K562 (cell line): ENCODE measurements around the gene ANK3. TPM values are rescaled to one million over a fixed set of nuclear protein-coding genes. Genes with fewer than 3 reads are reported as not detected.

Source experiments
- AFF1 ChIP-seq, 2 experiments: fragments of 450-650 bp; IDR thresholded peaks; 2 replicates each; pipeline ENCODE4 v1.6.1; 2018; ENCODE audit warnings: mild to moderate bottlenecking in 2 of 2, low read depth in 1 of 2; ENCODE audit not compliant: partially characterized antibody in 2 of 2
- HINFP ChIP-seq: fragments of 450-650 bp; conservative IDR thresholded peaks from 2 replicates; pipeline ENCODE4 v1.6.1; 2016; ENCODE audit warnings: missing genetic modification characterization, low read depth, mild to moderate bottlenecking, control low read depth, missing compliant biosample characterization
- MAFK ChIP-seq: IDR thresholded peaks from 2 replicates; pipeline ENCODE4 v1.6.1; 2011; ENCODE audit warnings: low read length, improper control_type of control experiment
- NR2F6 ChIP-seq: fragments of 450-650 bp; formaldehyde crosslinking; IDR thresholded peaks from 2 replicates; pipeline ENCODE4 v1.4.0; 2020; ENCODE audit warnings: mild to moderate bottlenecking
- SREBF2 ChIP-seq: sonication (generic); formaldehyde crosslinking; IDR thresholded peaks from 2 replicates; pipeline ENCODE4 v1.4.0; 2020; ENCODE audit warnings: mild to moderate bottlenecking, missing genetic modification reagents
- TRIM28 ChIP-seq: fragments of 450-650 bp; IDR thresholded peaks from 2 replicates; pipeline ENCODE4 v1.6.1; 2017
- ZBTB12 ChIP-seq: fragments of 250-450 bp; sonication (Bioruptor Pico); IDR thresholded peaks from 2 replicates; pipeline ENCODE4 v1.4.0; 2020
- ZNF197 ChIP-seq: fragments of 200-800 bp; sonication (Bioruptor generic); IDR thresholded peaks from 2 replicates; pipeline ENCODE4 v1.6.1; 2016; ENCODE audit warnings: low read depth, missing genetic modification characterization, missing compliant biosample characterization
- polyA plus RNA-seq, 8 experiments: library from polyadenylated mRNA; depleted of rRNA in 4 of 8; stranded (reverse) in 5 of 8; unstranded in 3 of 8; fragments of >200 nt; fragmentation: Nextera tagmentation in 2 of 8; fragmentation: Illumina TruSeq in 1 of 8; extraction: Ambion mirVana in 2 of 8; extraction: Trizol in 1 of 8; gene quantifications; 2 replicates each; pipeline versions ENCODE4 v1.2.1 to v1.2.3, GENCODE V29; 2011 to 2014; ENCODE audit warnings: inconsistent platforms in 1 of 8, missing spikeins in 1 of 8
- total RNA-seq, 7 experiments: library from RNA; depleted of rRNA in 6 of 7; stranded (reverse); fragments of >200 nt in 6 of 7; fragmentation: Illumina TruSeq in 2 of 7; extraction: Trizol in 2 of 7; gene quantifications; 2 replicates each; pipeline versions ENCODE4 v1.2.1 to v1.2.3, GENCODE V29; 2011 to 2021; ENCODE audit warnings: low replicate concordance in 1 of 7

Gene ANK3
- total and polyA plus RNA-seq, 9 of the 15 experiments (the other 6 are each of a cell fraction or from before 2014, with no cell fraction given), result 10.0 to 32.3 (median 17.9) TPM

- 0 out of 2 replicates have a peak, but pooled peaks have one; percentile 46 for TF ChIP-seq TRIM28
- peak; percentile 83 for TF ChIP-seq ZBTB12
- TF ChIP-seq MAFK, result peak; percentile 48
- TF ChIP-seq SREBF2, result no peak
- no peak for TF ChIP-seq NR2F6
- peak; percentile 82 for TF ChIP-seq HINFP (tag)
- peak; percentile 84; the same call in 1 of the 2 replicates for TF ChIP-seq ZNF197
- peak in 1 of 2 experiments; percentile 85 for TF ChIP-seq AFF1 (IDR thresholded peaks at IDR 0.05; ENCODE audit: low read depth in 1 of 2, partially characterized antibody in 2 of 2)
Observed at GRCh38 chr10:60353519-60354258, 36.0 kb downstream of the ANK3 start (continued).
